HepG2 (cell line): Measurements from ENCODE around the gene LSM12. TPM values are rescaled to one million over a fixed set of nuclear protein-coding genes. Genes with fewer than 3 reads are reported as not detected.

Experiments
- FOXM1 ChIP-seq: sonication (generic); formaldehyde crosslinking; IDR thresholded peaks from 2 replicates; pipeline ENCODE4 v1.5.0; 2020; ENCODE audit warnings: missing genetic modification reagents
- HNF4G ChIP-seq, 2 experiments: sonication (generic) in 1 of 2; formaldehyde crosslinking in 1 of 2; IDR thresholded peaks; 2 replicates each; pipeline versions ENCODE4 v1.4.0 to v1.6.1; 2011 to 2020; ENCODE audit warnings: borderline replicate concordance in 2 of 2, low read depth in 2 of 2, mild to moderate bottlenecking in 2 of 2, low read length in 1 of 2, missing genetic modification reagents in 1 of 2, moderate library complexity in 1 of 2
- HNRNPLL ChIP-seq: fragments of 200-400 bp; formaldehyde crosslinking; IDR thresholded peaks from 2 replicates; pipeline ENCODE4 v1.6.1; 2017; ENCODE audit warnings: mild to moderate bottlenecking, low read depth, low read length; ENCODE audit not compliant: poor library complexity, severe bottlenecking
- NFIB ChIP-seq: sonication (generic); formaldehyde crosslinking; IDR thresholded peaks from 2 replicates; pipeline ENCODE4 v1.9.0; 2021; ENCODE audit warnings: missing genetic modification reagents, mild to moderate bottlenecking, borderline replicate concordance
- NFIC ChIP-seq: IDR thresholded peaks from 2 replicates; pipeline ENCODE4 v1.6.1; 2012; ENCODE audit warnings: mild to moderate bottlenecking, low read length, inconsistent platforms
- NR2C2 ChIP-seq: sonication (generic); formaldehyde crosslinking; IDR thresholded peaks from 2 replicates; pipeline ENCODE4 v1.4.0; 2020; ENCODE audit warnings: missing genetic modification reagents, mild to moderate bottlenecking, moderate library complexity, borderline replicate concordance
- PHF8 ChIP-seq: sonication (generic); formaldehyde crosslinking; IDR thresholded peaks from 2 replicates; pipeline ENCODE4 v1.5.0; 2020; ENCODE audit warnings: missing genetic modification reagents
- REPIN1 ChIP-seq: sonication (generic); formaldehyde crosslinking; IDR thresholded peaks from 2 replicates; pipeline ENCODE4 v1.8.0; 2022; ENCODE audit warnings: missing genetic modification reagents, low read depth, mild to moderate bottlenecking, borderline replicate concordance
- SRF ChIP-seq: IDR thresholded peaks from 2 replicates; pipeline ENCODE4 v1.6.1; 2011; ENCODE audit warnings: mild to moderate bottlenecking, low read depth, low read length, moderate library complexity
- ZNF256 ChIP-seq: sonication (generic); formaldehyde crosslinking; conservative IDR thresholded peaks from 2 replicates; pipeline ENCODE4 v1.4.0; 2020; ENCODE audit warnings: missing genetic modification reagents
- ZNF557 ChIP-seq: sonication (generic); formaldehyde crosslinking; IDR thresholded peaks from 2 replicates; pipeline ENCODE4 v1.4.0; 2020; ENCODE audit warnings: missing genetic modification reagents
- ZNF782 ChIP-seq: sonication (generic); formaldehyde crosslinking; IDR thresholded peaks from 2 replicates; pipeline ENCODE4 v1.4.0; 2020; ENCODE audit warnings: missing genetic modification reagents, mild to moderate bottlenecking, borderline replicate concordance
- polyA plus RNA-seq, 8 experiments: library from polyadenylated mRNA; depleted of rRNA in 3 of 8; stranded (reverse) in 7 of 8; unstranded in 1 of 8; fragments of >200 nt; fragmentation: Illumina TruSeq in 4 of 8; extraction: Trizol in 4 of 8; gene quantifications; 2 replicates each; pipeline versions ENCODE4 v1.2.1 to v1.2.3, GENCODE V29; 2011 to 2016; ENCODE audit warnings: low read depth in 4 of 8, missing spikeins in 1 of 8, mixed read lengths in 1 of 8; ENCODE audit not compliant: insufficient read depth in 1 of 8
- total RNA-seq, 5 experiments: library from RNA; depleted of rRNA; stranded (reverse); fragments of >200 nt; fragmentation: Illumina TruSeq; extraction: Trizol; gene quantifications; 2 replicates each; pipeline ENCODE4 v1.2.3, GENCODE V29; 2016; ENCODE audit warnings: low read depth in 1 of 5
- TF ChIP-seq, protein P1 (sequence below), 2 experiments: sonication (generic) in 1 of 2; formaldehyde crosslinking in 1 of 2; IDR thresholded peaks; 2 replicates each; pipeline versions ENCODE4 v1.6.1 to v1.9.0; 2014 to 2022; ENCODE audit warnings: antibody characterized with exemption in 1 of 2, borderline replicate concordance in 1 of 2, inconsistent platforms in 1 of 2, low read depth in 1 of 2, missing genetic modification reagents in 1 of 2
- TF ChIP-seq, protein P2 (sequence below): sonication (generic); formaldehyde crosslinking; IDR thresholded peaks from 2 replicates; pipeline ENCODE4 v1.8.0; 2022; ENCODE audit warnings: missing genetic modification reagents, mild to moderate bottlenecking, inconsistent platforms, borderline replicate concordance
- TF ChIP-seq, protein P3 (sequence below), 2 experiments: fragments of 450-650 bp in 1 of 2; sonication (generic) in 1 of 2; formaldehyde crosslinking; IDR thresholded peaks; 2 replicates each; pipeline versions ENCODE4 v1.5.0 to v1.8.0; 2020 to 2022; ENCODE audit warnings: mild to moderate bottlenecking in 1 of 2, missing genetic modification reagents in 1 of 2
- TF ChIP-seq, protein P4 (sequence below): sonication (generic); formaldehyde crosslinking; IDR thresholded peaks from 2 replicates; pipeline ENCODE4 v1.8.1; 2023; ENCODE audit warnings: missing genetic modification reagents, inconsistent platforms, borderline replicate concordance

The LSM12 gene
- total and polyA plus RNA-seq, 2 of the 13 experiments (the other 11 are each of a cell fraction or from before 2014, with no cell fraction given): 52.8 to 55.7 TPM

DNA sequence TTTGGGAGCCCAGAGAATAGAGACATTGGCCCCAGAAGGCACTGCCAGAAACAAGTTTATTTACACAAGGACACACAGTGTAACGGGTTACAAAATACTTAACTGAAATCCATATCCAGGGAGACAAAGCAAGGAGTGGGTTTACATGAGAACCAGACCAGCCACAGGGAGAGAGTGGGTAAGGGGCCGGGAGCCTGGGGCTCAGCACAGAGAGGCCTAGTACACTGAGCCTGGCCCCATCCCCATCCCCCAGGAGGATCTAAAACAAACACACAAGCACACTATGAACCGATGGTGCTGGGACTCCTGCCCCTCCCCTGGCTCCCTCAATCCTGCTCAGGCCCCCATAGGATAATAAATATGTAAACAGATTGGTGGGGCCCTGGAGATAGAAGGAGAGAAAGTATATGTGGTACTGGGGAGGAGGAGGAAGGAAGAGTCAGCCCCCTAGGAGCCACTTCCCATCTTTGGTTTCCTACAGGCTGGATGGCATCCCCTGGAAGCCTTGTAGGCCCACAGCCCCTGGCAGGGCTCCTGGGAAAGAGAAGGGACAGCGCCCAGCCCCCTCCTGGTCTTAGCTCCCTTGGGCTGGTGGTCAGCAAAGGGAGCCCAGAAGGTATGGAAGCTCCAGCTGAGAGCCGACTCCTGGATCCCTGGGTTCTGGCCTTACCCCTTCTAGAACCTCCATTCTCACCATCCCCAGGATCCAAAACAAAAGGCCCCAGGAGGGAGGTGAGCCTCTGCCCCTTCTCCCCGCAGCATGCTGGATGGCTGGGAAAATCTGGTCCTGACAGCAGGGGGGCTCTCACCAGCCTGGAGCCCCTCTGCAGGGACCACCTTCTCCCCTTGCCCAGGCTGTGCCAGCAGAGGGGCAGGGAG lies 10.5 kb upstream of the LSM12 start (continued):
- TF ChIP-seq, protein P1, sequence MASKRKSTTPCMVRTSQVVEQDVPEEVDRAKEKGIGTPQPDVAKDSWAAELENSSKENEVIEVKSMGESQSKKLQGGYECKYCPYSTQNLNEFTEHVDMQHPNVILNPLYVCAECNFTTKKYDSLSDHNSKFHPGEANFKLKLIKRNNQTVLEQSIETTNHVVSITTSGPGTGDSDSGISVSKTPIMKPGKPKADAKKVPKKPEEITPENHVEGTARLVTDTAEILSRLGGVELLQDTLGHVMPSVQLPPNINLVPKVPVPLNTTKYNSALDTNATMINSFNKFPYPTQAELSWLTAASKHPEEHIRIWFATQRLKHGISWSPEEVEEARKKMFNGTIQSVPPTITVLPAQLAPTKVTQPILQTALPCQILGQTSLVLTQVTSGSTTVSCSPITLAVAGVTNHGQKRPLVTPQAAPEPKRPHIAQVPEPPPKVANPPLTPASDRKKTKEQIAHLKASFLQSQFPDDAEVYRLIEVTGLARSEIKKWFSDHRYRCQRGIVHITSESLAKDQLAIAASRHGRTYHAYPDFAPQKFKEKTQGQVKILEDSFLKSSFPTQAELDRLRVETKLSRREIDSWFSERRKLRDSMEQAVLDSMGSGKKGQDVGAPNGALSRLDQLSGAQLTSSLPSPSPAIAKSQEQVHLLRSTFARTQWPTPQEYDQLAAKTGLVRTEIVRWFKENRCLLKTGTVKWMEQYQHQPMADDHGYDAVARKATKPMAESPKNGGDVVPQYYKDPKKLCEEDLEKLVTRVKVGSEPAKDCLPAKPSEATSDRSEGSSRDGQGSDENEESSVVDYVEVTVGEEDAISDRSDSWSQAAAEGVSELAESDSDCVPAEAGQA (IDR thresholded peaks at IDR 0.05; ENCODE audit: low read depth): no peak
- TF ChIP-seq, protein P1 (CRISPR knock-in tag; IDR thresholded peaks at IDR 0.05; ENCODE audit: borderline replicate concordance): no peak
- TF ChIP-seq REPIN1 (CRISPR knock-in tag) (no peak), ZNF782 (CRISPR knock-in tag) (no peak), PHF8 (no peak), HNF4G (IDR thresholded peaks at IDR 0.05; ENCODE audit: borderline replicate concordance, low read depth, low read length) (no peak), HNF4G (CRISPR knock-in tag; IDR thresholded peaks at IDR 0.05; ENCODE audit: borderline replicate concordance, low read depth) (no peak), NR2C2 (no peak), NFIC (no peak), SRF (no peak), ZNF557 (CRISPR knock-in tag) (no peak), HNRNPLL (no peak), NFIB (no peak), FOXM1 (CRISPR knock-in tag) (no peak), ZNF256 (CRISPR knock-in tag) (no peak)
- TF ChIP-seq, protein P2, sequence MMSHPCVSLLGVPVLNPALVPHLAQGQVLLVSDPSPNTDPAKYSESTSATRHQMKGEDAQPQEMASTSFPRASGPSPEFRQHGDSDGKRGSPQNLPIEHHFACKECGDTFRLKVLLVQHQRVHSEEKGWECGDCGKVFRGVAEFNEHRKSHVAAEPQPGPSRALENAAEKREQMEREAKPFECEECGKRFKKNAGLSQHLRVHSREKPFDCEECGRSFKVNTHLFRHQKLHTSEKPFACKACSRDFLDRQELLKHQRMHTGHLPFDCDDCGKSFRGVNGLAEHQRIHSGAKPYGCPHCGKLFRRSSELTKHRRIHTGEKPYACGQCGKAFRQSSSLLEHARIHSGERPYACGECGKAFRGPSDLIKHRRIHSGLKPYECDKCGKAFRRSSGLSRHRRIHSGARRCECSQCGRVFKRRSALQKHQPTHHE (CRISPR knock-in tag): no peak
- TF ChIP-seq, protein P3, sequence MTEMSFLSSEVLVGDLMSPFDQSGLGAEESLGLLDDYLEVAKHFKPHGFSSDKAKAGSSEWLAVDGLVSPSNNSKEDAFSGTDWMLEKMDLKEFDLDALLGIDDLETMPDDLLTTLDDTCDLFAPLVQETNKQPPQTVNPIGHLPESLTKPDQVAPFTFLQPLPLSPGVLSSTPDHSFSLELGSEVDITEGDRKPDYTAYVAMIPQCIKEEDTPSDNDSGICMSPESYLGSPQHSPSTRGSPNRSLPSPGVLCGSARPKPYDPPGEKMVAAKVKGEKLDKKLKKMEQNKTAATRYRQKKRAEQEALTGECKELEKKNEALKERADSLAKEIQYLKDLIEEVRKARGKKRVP (CRISPR knock-in tag; IDR thresholded peaks at IDR 0.05): no peak
- TF ChIP-seq, protein P4, sequence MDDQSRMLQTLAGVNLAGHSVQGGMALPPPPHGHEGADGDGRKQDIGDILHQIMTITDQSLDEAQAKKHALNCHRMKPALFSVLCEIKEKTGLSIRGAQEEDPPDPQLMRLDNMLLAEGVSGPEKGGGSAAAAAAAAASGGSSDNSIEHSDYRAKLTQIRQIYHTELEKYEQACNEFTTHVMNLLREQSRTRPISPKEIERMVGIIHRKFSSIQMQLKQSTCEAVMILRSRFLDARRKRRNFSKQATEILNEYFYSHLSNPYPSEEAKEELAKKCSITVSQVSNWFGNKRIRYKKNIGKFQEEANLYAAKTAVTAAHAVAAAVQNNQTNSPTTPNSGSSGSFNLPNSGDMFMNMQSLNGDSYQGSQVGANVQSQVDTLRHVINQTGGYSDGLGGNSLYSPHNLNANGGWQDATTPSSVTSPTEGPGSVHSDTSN: no peak
